Activated CD8-positive, alpha-beta memory T cell treated with anti-CD3 and anti-CD28 coated beads, Interleukin-2, amount 50 U/mL, for 24 hours (primary cell): ENCODE data around the gene KRTAP2-1.
"Not testable (repeated sequence)": the region's sequence is repeated elsewhere in the genome, so short reads cannot be mapped to it uniquely, and the experiment has no call there.

Experiments
- DNase-seq: peaks from one replicate; pipeline ENCODE4 v3.0.0-alpha.2; 2020; ENCODE audit errors: extremely low read depth

The KRTAP2-1 gene

DNA sequence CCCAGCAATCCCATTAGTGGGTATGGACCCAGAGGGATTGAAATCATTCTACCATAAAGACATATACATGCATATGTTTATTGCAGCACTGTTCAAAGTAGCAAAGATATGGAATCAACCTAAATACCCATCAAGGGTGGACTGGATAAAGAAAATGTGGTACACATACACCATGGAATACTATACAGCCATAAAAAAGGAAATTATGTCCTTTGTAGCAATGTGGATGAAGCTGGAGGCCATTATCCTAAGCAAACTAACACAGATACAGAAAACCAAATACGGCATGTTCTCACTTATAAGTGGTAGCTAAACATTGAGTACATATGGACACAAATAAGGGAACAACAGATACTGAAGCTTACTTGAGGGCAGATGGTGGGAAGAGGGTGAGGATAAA lies 10.4 kb upstream of the KRTAP2-1 start:
- DNase-seq = no peak

GRCh38 chr17:41055130-41055529 lies 8.0 kb upstream of the KRTAP2-1 start, which contains the start of gene KRTAP2-2:
Gene KRTAP2-2, minus strand, starts transcription at chr17:41055230. Its CDS starts 19 bp downstream, at chr17:41055211.
- not testable (repeated sequence) for DNase-seq

GRCh38 chr17:41054556-41054955 lies 7.4 kb upstream of the KRTAP2-1 start:
- DNase-seq = not testable (repeated sequence)

- no peak for DNase-seq
Observed at GRCh38 chr17:41054025-41054424, 6.9 kb upstream of the KRTAP2-1 start.

GRCh38 chr17:41052566-41052965 lies 5.5 kb upstream of the KRTAP2-1 start:
- DNase-seq = no peak

GRCh38 chr17:41049110-41049509 lies 2.0 kb upstream of the KRTAP2-1 start:
- no peak for DNase-seq

- no peak for DNase-seq
Observed at GRCh38 chr17:41048441-41048840, 1.3 kb upstream of the KRTAP2-1 start.

DNA sequence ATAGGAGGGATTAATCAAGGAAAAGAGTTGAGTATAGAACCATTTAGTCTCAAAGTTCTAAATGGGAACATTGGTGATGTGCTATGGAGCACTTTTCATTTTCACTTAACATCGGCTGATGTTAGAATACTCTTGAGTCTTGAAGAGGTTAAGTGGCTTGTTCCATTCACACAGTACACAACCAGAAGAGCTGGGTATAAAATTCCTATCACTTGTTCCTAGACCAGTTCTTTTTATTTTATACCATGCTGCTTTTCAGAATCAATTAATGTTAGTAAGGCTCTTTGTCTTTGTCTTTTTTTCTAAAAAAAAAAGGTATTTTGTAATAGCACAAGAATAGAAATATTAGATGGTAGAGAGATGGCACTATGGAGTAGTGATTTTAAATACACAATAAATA lies 4.2 kb downstream of the KRTAP2-1 start:
- no peak for DNase-seq

DNA sequence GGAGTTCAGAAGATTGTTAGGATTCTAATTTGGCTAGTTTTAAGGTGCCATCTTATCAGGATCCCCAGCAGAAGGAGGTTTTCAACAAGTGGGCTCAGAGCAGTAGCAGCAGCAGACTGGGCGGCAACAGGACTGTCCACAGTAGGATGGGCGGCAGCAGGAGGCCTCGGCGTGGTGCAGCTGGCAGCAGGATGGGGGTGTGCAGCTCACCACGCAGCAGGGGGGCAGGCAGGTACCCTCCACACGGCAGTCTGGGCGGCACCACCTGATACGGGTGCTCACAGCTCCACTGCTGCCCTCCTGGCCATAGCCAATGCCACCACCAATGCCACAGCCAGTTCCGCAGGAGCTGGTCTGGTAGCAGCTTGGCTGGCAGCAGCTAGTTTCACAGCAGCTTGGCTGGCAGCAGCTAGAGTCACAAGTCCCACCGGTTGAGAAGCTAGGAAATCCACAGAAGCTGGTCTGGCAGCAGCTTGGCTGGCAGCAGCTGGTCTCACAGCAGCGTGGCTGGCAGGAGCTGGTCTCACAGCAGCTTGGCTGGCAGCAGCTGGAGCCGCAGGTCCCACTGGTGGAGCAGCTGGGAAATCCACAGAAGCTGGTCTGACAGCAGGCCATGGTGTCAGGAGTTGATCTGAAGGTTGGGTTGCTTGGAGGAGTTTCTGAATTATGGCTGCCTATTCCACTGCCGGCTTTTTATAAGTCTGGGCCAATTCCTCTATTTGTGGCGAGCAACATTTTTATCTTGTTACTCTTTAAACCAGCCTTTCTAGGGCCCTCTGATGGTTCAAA lies 6.1 kb downstream of the KRTAP2-1 start, which contains the start of gene KRTAP1-1:
KRTAP1-1 (minus strand) TSS at position 668 of the 789 bp plus-strand sequence; CDS start at position 615, 53 bp downstream.
- not testable (repeated sequence) for DNase-seq

DNA sequence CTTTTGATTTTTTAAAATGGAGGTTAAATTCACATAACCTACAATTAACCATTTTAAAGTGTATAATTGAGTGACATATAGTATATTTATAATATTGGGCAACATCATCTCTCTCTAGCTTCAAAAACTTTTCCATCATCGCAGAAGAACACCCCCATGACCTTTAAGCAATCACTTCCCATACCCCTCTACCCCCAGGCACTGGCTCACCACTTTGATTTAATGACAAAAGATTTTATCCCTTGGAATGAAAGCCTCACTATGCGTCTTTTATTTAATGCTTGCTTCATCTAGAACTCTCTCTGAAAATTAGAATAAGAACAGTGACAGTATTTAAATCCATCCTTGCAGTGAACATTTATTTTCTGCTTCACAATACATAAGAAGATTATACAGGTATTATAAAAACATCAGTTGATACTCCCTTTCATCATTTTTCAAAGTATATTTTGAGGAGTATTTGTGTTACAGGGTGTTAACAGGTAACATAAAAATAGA lies 9.2 kb downstream of the KRTAP2-1 start:
- DNase-seq = no peak

GRCh38 chr17:41034346-41034935 lies 12.7 kb downstream of the KRTAP2-1 start, which contains the start of gene KRTAP1-3:
Gene KRTAP1-3, minus strand, starts transcription at chr17:41034874. Its CDS starts 53 bp downstream, at chr17:41034821.
- not testable (repeated sequence) for DNase-seq

GRCh38 chr17:41029633-41030245 lies 17.4 kb downstream of the KRTAP2-1 start, which contains the start of gene KRTAP1-4:
Gene KRTAP1-4, minus strand, starts transcription at chr17:41030195. Its CDS starts 117 bp downstream, at chr17:41030078.
- DNase-seq = no peak

DNA sequence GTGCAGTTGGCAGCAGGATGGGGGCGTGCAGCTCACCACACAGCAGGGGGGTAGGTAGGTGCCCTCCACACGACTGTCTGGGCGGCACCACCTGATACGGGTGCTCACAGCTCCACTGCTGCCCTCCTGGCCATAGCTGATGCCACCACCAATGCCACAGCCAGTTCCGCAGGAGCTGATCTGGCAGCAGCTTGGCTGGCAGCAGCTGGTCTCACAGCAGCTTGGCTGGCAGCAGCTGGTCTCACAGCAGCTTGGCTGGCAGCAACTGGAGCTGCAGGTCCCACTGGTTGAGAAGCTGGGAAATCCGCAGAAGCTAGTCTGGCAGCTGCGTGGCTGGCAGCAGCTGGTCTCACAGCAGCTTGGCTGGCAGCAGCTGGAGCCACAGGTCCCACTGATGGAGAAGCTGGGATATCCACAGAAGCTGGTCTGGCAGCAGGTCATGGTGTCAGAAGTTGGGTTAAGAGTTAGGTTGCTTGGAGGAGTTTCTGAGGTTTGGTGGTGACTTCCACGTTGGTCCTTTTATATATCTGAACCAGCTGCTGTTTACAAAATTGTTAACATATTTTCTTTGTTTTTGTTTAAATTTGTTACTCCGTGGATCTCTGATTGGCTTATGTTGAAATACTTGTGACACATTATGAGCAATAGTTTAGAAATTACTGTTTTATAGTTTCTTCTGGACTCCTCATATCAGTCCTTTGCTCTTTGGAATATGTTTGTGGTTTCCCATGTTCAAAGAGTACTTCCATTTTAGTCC lies 20.2 kb downstream of the KRTAP2-1 start, which contains the start of gene KRTAP1-5:
KRTAP1-5 (minus strand) TSS at position 494 of the 757 bp plus-strand sequence; CDS start at position 441, 53 bp downstream.
- no peak for DNase-seq

- DNase-seq = no peak
Observed at GRCh38 chr17:41024697-41025096, 22.4 kb downstream of the KRTAP2-1 start.

DNA sequence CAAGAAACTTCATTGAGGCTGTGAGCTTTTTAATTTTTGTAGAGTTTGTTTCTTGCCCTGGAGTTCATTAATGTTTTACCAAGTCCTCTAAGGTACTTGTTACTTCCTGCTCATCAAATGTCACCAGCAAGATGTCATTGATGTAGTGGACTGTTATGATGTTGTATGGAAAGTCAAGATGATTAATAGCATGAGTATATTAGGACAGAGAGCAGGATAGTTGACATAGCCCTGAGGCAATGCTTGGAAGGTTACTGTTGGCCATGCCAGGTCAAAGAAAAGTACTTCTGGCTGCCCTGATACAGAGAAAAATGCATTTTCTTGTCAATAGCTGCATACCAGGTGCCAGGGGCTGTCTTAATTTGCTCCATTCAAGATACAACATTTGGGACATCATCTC lies 26.8 kb downstream of the KRTAP2-1 start:
- DNase-seq = no peak

DNA sequence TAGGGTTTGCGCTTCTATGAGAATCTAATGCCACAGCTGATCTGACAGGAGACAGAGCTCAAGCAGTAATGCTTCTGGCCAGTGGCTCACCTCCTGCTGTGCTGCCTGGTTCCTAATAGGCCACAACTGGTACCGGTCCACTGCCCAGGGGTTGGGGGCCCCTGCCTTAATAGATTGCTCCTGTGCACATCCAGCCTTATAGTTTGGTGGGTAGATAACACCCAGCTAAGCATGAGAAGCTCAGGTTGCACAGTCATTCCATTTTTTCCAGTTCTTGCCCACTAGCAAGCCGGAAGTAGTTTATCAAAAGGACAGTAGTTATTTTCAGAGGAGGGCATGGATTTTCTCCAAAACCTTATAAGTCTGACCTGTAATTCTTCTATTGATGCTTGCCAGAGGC lies 27.7 kb downstream of the KRTAP2-1 start:
- no peak for DNase-seq

DNA sequence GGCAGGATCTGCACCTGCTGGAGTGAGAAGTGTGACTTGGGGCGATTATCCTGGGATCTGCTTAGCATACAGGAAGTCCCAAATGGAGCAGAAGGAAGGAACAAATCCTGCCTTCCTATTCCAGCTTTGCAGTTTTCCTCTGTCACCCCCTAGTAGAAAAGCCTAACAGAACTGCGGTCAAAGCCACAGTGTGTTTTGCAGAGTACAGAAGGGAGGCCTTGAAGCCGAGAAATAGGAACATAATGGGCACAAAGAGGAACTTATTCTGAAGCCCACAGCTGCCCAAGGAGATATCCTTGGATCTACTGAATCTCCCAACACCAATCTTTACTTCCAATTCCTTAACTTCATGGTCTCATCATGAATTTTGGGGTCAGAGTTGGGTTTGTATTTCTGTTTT lies 28.6 kb downstream of the KRTAP2-1 start:
- no peak for DNase-seq

GRCh38 chr17:41016578-41017215 lies 30.4 kb downstream of the KRTAP2-1 start:
- DNase-seq = no peak

GRCh38 chr17:41015454-41015853 lies 31.7 kb downstream of the KRTAP2-1 start:
- DNase-seq = no peak

- no peak for DNase-seq
Observed at GRCh38 chr17:41013606-41014005, 33.5 kb downstream of the KRTAP2-1 start.

DNA sequence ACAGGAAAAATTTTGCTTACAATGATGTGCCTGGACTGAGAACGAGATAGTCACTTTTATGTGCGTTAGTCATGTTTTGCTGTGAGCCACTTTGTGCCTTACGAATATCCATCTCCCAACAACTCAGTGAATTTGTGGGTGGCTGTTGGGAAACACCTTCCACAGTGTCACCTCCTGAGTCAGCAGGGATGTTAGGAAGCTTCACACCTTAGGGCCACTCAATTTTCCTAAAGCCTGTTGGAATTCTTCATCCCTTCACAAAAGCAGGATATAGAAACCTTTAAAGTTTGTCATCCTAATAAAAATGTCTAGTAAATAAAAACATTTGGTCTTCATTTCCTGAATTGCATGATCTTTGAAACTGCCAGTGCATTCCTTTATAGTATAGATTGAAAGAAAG lies 33.9 kb downstream of the KRTAP2-1 start:
- no peak for DNase-seq
